ENCODE results near the gene TMEM145.

The TMEM145 gene

GRCh38 chr19:42361545-42361910, 48.4 kb downstream of the TMEM145 start:
- H3K27ac ChIP-seq (ENCODE audit: low read length, poor library complexity, severe bottlenecking): no peak overlapping the region
- H3K9ac ChIP-seq (ENCODE audit: low read length): no peak overlapping the region
- H4K8ac ChIP-seq (ENCODE audit: low read length): no peak overlapping the region
- H3K4ac ChIP-seq (ENCODE audit: low read depth in 1 of 2, low read length in 2 of 2): no peak overlapping the region
- H2AK5ac ChIP-seq (ENCODE audit: low read length, severe bottlenecking): no peak overlapping the region
- H3K9me3 ChIP-seq (ENCODE audit: control insufficient read depth, low read length): peaks cover 7% of the 10 kb centered on the region
- H3K27me3 ChIP-seq (ENCODE audit: control insufficient read depth in 1 of 2, insufficient read depth in 1 of 2, low read length in 2 of 2): no peaks in the 10 kb centered on the region
- no peak overlapping the region for H3K4me2 ChIP-seq (ENCODE audit: low read length, poor library complexity, severe bottlenecking)
- H4K91ac ChIP-seq (ENCODE audit: low read length): no peak overlapping the region
- H3K4me3 ChIP-seq (ENCODE audit: insufficient read depth in 1 of 2, low read depth in 1 of 2, low read length in 2 of 2): no peak overlapping the region
- H3K23ac ChIP-seq (ENCODE audit: low read length in 2 of 2): no peak overlapping the region
- H3K4me1 ChIP-seq (ENCODE audit: control insufficient read depth, insufficient read depth, low read depth, low read length): peaks cover 9% of the 10 kb centered on the region
- peaks cover 38 to 69% of the 10 kb centered on the region in 2 experiments for H3K36me3 ChIP-seq (ENCODE audit: control insufficient read depth in 1 of 2, insufficient read depth in 2 of 2, low read depth in 1 of 2, low read length in 2 of 2)
- no peak overlapping the region for H2BK12ac ChIP-seq (ENCODE audit: low read length in 2 of 2)
- no peak overlapping the region for H2AFZ ChIP-seq (ENCODE audit: low read depth, low read length)
- H2BK120ac ChIP-seq (ENCODE audit: low read depth, low read length): no peak overlapping the region
- H2BK15ac ChIP-seq (ENCODE audit: low read depth, poor library complexity, severe bottlenecking): no peak overlapping the region
- H2BK5ac ChIP-seq (ENCODE audit: low read depth, low read length, poor library complexity, severe bottlenecking): no peak overlapping the region
- DNase-seq: no peak
- no peak overlapping the region for H3K14ac ChIP-seq (ENCODE audit: low read length in 2 of 2)
- H3K79me1 ChIP-seq (replicated peaks; ENCODE audit: low read length, poor library complexity, severe bottlenecking): no peaks in the 10 kb centered on the region
- WGBS: 93% methylated on average over 7 of the region's 7 CpGs
- H3K18ac ChIP-seq (ENCODE audit: low read depth in 1 of 2, low read length in 2 of 2): no peak overlapping the region

- Histone ChIP-seq H4K8ac (ENCODE audit: low read length) (no peak overlapping the region), H3K4ac (ENCODE audit: low read depth in 1 of 2, low read length in 2 of 2) (no peak overlapping the region), H3K4me1 (ENCODE audit: control insufficient read depth, insufficient read depth, low read depth, low read length) (peaks cover 9% of the 10 kb centered on the region), H2AK5ac (ENCODE audit: low read length, severe bottlenecking) (no peak overlapping the region), H3K27me3 (ENCODE audit: control insufficient read depth in 1 of 2, insufficient read depth in 1 of 2, low read length in 2 of 2) (no peaks in the 10 kb centered on the region), H3K23ac (ENCODE audit: low read length in 2 of 2) (no peak overlapping the region), H2BK12ac (ENCODE audit: low read length in 2 of 2) (no peak overlapping the region), H3K9me3 (ENCODE audit: control insufficient read depth, low read length) (peaks cover 7% of the 10 kb centered on the region), H2BK120ac (ENCODE audit: low read depth, low read length) (no peak overlapping the region), H2AFZ (ENCODE audit: low read depth, low read length) (no peak overlapping the region), H3K27ac (ENCODE audit: low read length, poor library complexity, severe bottlenecking) (no peak overlapping the region), H3K9ac (ENCODE audit: low read length) (no peak overlapping the region), H3K18ac (ENCODE audit: low read depth in 1 of 2, low read length in 2 of 2) (no peak overlapping the region), H3K14ac (ENCODE audit: low read length in 2 of 2) (no peak overlapping the region), H3K36me3 (ENCODE audit: control insufficient read depth in 1 of 2, insufficient read depth in 2 of 2, low read depth in 1 of 2, low read length in 2 of 2) (peaks cover 35 to 61% of the 10 kb centered on the region in 2 experiments), H2BK5ac (ENCODE audit: low read depth, low read length, poor library complexity, severe bottlenecking) (no peak overlapping the region), H3K79me1 (replicated peaks; ENCODE audit: low read length, poor library complexity, severe bottlenecking) (no peaks in the 10 kb centered on the region), H2BK15ac (ENCODE audit: low read depth, poor library complexity, severe bottlenecking) (no peak overlapping the region), H3K4me2 (ENCODE audit: low read length, poor library complexity, severe bottlenecking) (no peak overlapping the region), H4K91ac (ENCODE audit: low read length) (no peak overlapping the region), H3K4me3 (ENCODE audit: insufficient read depth in 1 of 2, low read depth in 1 of 2, low read length in 2 of 2) (no peak overlapping the region)
- WGBS: 91% methylated on average over 14 of the region's 14 CpGs
- no peak for DNase-seq
Observed at GRCh38 chr19:42362342-42362741, 49.2 kb downstream of the TMEM145 start.

GRCh38 chr19:42362891-42363440, 49.9 kb downstream of the TMEM145 start:
- Histone ChIP-seq H4K8ac (ENCODE audit: low read length) (no peak overlapping the region), H2AK5ac (ENCODE audit: low read length, severe bottlenecking) (no peak overlapping the region), H2BK120ac (ENCODE audit: low read depth, low read length) (no peak overlapping the region), H3K27me3 (ENCODE audit: control insufficient read depth in 1 of 2, insufficient read depth in 1 of 2, low read length in 2 of 2) (no peaks in the 10 kb centered on the region), H3K4me3 (ENCODE audit: insufficient read depth in 1 of 2, low read depth in 1 of 2, low read length in 2 of 2) (no peak overlapping the region), H3K27ac (ENCODE audit: low read length, poor library complexity, severe bottlenecking) (no peak overlapping the region), H3K4me1 (ENCODE audit: control insufficient read depth, insufficient read depth, low read depth, low read length) (peaks cover 9% of the 10 kb centered on the region), H2BK12ac (ENCODE audit: low read length in 2 of 2) (no peak overlapping the region), H3K4ac (ENCODE audit: low read depth in 1 of 2, low read length in 2 of 2) (no peak overlapping the region), H3K36me3 (ENCODE audit: control insufficient read depth in 1 of 2, insufficient read depth in 2 of 2, low read depth in 1 of 2, low read length in 2 of 2) (peaks cover 35 to 55% of the 10 kb centered on the region in 2 experiments), H3K79me1 (replicated peaks; ENCODE audit: low read length, poor library complexity, severe bottlenecking) (no peaks in the 10 kb centered on the region), H3K14ac (ENCODE audit: low read length in 2 of 2) (no peak overlapping the region), H2BK15ac (ENCODE audit: low read depth, poor library complexity, severe bottlenecking) (no peak overlapping the region), H2AFZ (ENCODE audit: low read depth, low read length) (no peak overlapping the region), H3K9me3 (ENCODE audit: control insufficient read depth, low read length) (peaks cover 7% of the 10 kb centered on the region), H3K9ac (ENCODE audit: low read length) (no peak overlapping the region), H3K18ac (ENCODE audit: low read depth in 1 of 2, low read length in 2 of 2) (no peak overlapping the region), H3K4me2 (ENCODE audit: low read length, poor library complexity, severe bottlenecking) (no peak overlapping the region), H2BK5ac (ENCODE audit: low read depth, low read length, poor library complexity, severe bottlenecking) (no peak overlapping the region), H3K23ac (ENCODE audit: low read length in 2 of 2) (no peak overlapping the region), H4K91ac (ENCODE audit: low read length) (no peak overlapping the region)
- WGBS: 96% methylated on average over 12 of the region's 13 CpGs
- DNase-seq: no peak

DNA sequence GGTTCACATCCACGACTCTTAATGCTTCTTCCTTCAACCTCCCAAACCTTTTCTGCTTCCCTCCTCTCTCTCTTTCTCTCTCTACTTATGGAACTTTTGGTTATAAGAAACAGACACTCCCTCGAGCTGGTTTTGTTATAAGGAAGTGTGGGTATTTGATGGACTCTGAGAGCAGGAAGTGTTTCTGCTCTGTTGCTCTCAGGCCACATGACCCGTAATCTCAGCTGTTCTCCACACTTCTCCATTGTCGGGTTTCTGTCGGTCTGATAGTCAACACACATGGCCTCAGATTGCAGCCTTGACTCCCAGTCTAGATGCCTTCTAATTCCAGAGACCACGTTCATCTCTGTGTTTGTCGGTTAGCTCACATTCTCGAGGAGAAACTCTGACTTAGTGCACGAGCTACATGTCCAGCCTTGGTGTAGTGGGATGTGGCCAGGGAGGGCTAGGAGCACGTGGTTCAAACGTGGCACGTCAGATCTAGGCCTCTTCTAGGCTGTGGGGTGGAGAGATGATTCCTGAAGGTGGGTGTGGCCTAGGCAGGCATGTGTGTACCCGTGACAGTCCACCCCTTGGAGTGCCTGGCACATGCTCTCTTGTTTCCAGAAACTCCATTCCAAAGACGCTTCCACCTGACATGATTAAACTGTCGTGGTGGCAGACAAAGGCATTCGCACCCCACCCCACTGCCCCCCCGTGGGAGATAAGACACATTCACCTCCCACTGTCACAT, 50.7 kb downstream of the TMEM145 start:
- Histone ChIP-seq H2BK5ac (ENCODE audit: low read depth, low read length, poor library complexity, severe bottlenecking) (no peak overlapping the region), H3K18ac (ENCODE audit: low read depth in 1 of 2, low read length in 2 of 2) (no peak overlapping the region), H3K27ac (ENCODE audit: low read length, poor library complexity, severe bottlenecking) (no peak overlapping the region), H3K14ac (ENCODE audit: low read length in 2 of 2) (no peak overlapping the region), H3K4me1 (ENCODE audit: control insufficient read depth, insufficient read depth, low read depth, low read length) (peaks cover 9% of the 10 kb centered on the region), H2BK15ac (ENCODE audit: low read depth, poor library complexity, severe bottlenecking) (no peak overlapping the region), H3K4me3 (ENCODE audit: insufficient read depth in 1 of 2, low read depth in 1 of 2, low read length in 2 of 2) (no peak overlapping the region), H3K9ac (ENCODE audit: low read length) (no peak overlapping the region), H3K23ac (ENCODE audit: low read length in 2 of 2) (no peak overlapping the region), H3K79me1 (replicated peaks; ENCODE audit: low read length, poor library complexity, severe bottlenecking) (no peaks in the 10 kb centered on the region), H2BK12ac (ENCODE audit: low read length in 2 of 2) (no peak overlapping the region), H3K9me3 (ENCODE audit: control insufficient read depth, low read length) (peaks cover 7% of the 10 kb centered on the region), H2AFZ (ENCODE audit: low read depth, low read length) (no peak overlapping the region), H3K4ac (ENCODE audit: low read depth in 1 of 2, low read length in 2 of 2) (no peak overlapping the region), H3K4me2 (ENCODE audit: low read length, poor library complexity, severe bottlenecking) (no peak overlapping the region), H2BK120ac (ENCODE audit: low read depth, low read length) (no peak overlapping the region), H4K8ac (ENCODE audit: low read length) (no peak overlapping the region), H4K91ac (ENCODE audit: low read length) (no peak overlapping the region), H3K27me3 (ENCODE audit: control insufficient read depth in 1 of 2, insufficient read depth in 1 of 2, low read length in 2 of 2) (no peaks in the 10 kb centered on the region), H3K36me3 (ENCODE audit: control insufficient read depth in 1 of 2, insufficient read depth in 2 of 2, low read depth in 1 of 2, low read length in 2 of 2) (peaks cover 31 to 53% of the 10 kb centered on the region in 2 experiments), H2AK5ac (ENCODE audit: low read length, severe bottlenecking) (no peak overlapping the region)
- DNase-seq: no peak
- 95% methylated on average over 15 of the region's 17 CpGs for WGBS
